ENCODE results near the gene PLXNC1. TPM values are rescaled to one million over a fixed set of nuclear protein-coding genes. Genes with fewer than 3 reads are reported as not detected.

Gene PLXNC1
- total RNA-seq, 1 donor from 2014 or later: 15.7 TPM

DNA sequence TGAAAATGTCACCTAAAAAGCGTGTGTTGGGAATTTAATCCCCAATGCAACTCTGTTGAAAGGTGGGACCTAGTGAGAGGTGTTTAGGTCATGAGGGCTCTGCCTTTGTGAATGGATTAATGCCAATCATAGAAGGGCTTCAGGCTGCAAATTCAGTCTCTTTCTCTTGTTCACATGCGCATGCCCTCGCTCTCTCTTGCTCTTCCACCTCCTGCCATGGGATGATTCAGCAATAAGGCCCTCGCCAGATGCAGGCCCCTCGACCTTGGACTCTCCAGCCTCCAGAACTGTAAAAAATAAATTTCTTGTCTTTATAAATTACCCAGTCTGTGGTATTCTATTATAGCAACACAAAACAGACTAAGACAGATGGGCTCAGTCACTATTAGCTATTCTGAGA lies 55.4 kb downstream of the PLXNC1 start:
- H3K9me3 ChIP-seq: no peaks in the 10 kb centered on the region
- no peak for DNase-seq
- intact Hi-C loops (cut with DNase I): no loop called here
- ATAC-seq: no peak
- no peaks in the 10 kb centered on the region for H3K27me3 ChIP-seq
- TF ChIP-seq, protein P1, sequence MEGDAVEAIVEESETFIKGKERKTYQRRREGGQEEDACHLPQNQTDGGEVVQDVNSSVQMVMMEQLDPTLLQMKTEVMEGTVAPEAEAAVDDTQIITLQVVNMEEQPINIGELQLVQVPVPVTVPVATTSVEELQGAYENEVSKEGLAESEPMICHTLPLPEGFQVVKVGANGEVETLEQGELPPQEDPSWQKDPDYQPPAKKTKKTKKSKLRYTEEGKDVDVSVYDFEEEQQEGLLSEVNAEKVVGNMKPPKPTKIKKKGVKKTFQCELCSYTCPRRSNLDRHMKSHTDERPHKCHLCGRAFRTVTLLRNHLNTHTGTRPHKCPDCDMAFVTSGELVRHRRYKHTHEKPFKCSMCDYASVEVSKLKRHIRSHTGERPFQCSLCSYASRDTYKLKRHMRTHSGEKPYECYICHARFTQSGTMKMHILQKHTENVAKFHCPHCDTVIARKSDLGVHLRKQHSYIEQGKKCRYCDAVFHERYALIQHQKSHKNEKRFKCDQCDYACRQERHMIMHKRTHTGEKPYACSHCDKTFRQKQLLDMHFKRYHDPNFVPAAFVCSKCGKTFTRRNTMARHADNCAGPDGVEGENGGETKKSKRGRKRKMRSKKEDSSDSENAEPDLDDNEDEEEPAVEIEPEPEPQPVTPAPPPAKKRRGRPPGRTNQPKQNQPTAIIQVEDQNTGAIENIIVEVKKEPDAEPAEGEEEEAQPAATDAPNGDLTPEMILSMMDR (IDR thresholded peaks at IDR 0.05): no peak
- no peak overlapping the region for H3K4me3 ChIP-seq
- peaks cover 16% of the 10 kb centered on the region for H3K4me1 ChIP-seq
- no peaks in the 10 kb centered on the region for H3K36me3 ChIP-seq
- H3K27ac ChIP-seq: no peak overlapping the region

DNA sequence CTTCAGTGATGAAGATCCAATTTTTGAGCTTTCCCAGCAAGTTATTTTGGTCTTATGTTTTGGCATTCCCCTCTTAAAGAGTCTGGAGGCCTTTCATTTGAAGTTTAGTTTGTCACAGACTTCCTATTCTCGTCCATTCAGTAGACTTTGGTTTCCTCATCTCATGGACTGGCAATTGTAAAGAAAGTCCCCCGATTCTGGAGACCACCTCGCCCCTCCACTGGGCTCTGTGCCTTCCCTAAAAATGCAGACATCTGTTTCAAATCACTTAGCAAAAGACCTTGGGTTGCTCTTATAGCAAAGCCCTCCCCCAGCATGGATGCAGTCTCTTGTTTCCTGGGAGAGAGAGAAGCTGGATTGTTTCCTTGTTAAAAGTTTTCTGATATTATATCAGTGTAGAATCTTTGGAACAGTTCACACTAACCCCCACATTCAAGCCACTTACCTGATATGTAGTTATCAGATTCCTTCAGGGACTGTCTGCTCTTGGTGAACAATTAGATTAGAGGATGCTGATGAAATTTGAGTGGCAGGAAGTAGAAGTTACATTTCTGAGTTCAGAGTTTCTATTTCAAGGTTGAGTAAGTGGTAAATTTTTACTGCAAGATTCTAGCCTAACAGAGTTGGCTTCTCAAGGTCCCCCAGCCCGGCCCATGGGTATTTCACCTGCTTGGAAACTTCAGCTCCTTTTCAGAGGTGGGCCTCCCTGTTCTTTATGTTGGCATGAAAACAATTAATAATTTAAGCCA lies 56.3 kb downstream of the PLXNC1 start:
- Histone ChIP-seq H3K4me3 (no peak overlapping the region), H3K4me1 (peaks cover 16% of the 10 kb centered on the region), H3K27me3 (no peaks in the 10 kb centered on the region), H3K9me3 (no peaks in the 10 kb centered on the region), H3K27ac (no peak overlapping the region), H3K36me3 (no peaks in the 10 kb centered on the region)
- ATAC-seq: no peak
- no peak for DNase-seq
- intact Hi-C loops (cut with DNase I): no loop called here
- TF ChIP-seq, protein P1 (IDR thresholded peaks at IDR 0.05): no peak

DNA sequence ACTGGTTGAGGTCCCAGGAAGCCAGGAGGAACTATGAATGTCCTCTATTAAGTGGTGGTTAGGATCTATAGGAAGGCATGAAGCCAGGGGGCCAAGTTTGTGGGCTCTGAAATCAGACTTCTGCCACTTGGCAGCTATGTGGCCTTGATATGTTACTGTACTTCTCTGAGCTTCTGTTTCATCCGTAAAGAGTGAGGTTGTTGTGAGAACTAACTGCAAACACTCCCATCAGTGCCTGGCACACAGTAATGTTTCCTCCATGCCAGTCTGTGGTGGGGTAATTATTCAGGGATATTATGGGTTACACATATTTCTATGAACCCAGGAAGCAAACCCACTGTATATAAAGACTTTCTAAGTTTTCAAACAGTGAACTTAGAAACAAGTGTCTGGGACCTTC lies 57.4 kb downstream of the PLXNC1 start:
- H3K9me3 ChIP-seq: no peaks in the 10 kb centered on the region
- H3K27me3 ChIP-seq: no peaks in the 10 kb centered on the region
- no peak for DNase-seq
- no peak for ATAC-seq
- TF ChIP-seq, protein P1 (IDR thresholded peaks at IDR 0.05): no peak
- H3K4me3 ChIP-seq: no peak overlapping the region
- no peaks in the 10 kb centered on the region for H3K36me3 ChIP-seq
- H3K4me1 ChIP-seq: peaks cover 16% of the 10 kb centered on the region
- intact Hi-C loops (cut with DNase I): no loop called here
- no peak overlapping the region for H3K27ac ChIP-seq

DNA sequence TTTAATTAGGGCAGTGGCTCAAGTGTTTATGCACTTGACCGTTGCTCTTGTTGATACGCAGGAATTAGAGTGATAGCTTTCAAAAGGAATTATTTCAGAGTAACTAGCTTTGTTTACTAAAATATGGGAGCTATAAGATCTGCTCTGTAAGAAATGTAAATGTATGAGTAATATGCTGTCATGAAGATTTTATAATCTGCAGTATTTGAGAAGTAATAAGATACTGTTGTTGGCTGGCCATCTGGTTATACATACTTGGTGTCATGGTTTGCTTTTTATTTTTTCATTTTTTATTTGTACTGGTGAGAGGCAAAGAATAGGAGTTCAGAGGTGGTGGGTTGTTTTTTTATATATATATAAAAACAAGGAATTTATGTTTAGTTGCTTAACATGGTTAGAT lies 58.5 kb downstream of the PLXNC1 start:
- TF ChIP-seq, protein P1 (IDR thresholded peaks at IDR 0.05): no peak
- DNase-seq (no peak), ATAC-seq (no peak)
- intact Hi-C loops (cut with DNase I): no loop called here
- no peak overlapping the region for H3K27ac ChIP-seq
- H3K27me3 ChIP-seq: no peaks in the 10 kb centered on the region
- H3K4me3 ChIP-seq: no peak overlapping the region
- no peaks in the 10 kb centered on the region for H3K36me3 ChIP-seq
- no peaks in the 10 kb centered on the region for H3K9me3 ChIP-seq
- peaks cover 16% of the 10 kb centered on the region for H3K4me1 ChIP-seq

DNA sequence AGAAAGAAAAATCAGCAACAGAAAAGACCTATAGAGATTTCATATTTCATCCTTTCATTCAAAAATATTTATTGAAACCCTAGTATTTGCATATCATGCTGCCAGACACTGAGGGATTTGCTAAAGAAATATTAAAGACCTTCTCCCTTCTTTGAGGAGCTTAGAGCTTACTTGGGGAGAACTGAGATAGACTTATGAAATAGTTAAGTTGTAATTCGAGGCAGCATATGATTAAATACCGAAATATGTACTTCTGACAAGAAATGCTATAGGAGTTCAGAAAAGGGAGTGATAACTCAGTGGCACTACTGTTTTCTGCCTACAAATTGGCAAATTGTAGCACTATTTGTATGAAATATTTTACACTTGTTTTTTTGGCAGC lies 59.1 kb downstream of the PLXNC1 start:
- ATAC-seq (no peak), DNase-seq (no peak)
- Histone ChIP-seq H3K4me3 (peak overlapping the region; percentile 7), H3K27me3 (no peaks in the 10 kb centered on the region), H3K9me3 (no peaks in the 10 kb centered on the region), H3K36me3 (no peaks in the 10 kb centered on the region), H3K4me1 (peaks cover 16% of the 10 kb centered on the region), H3K27ac (peak overlapping the region; percentile 61)
- intact Hi-C loops (cut with DNase I): no loop called here
- TF ChIP-seq, protein P1 (IDR thresholded peaks at IDR 0.05): no peak

Data from upper lobe of right lung (tissue), 1 donor.